Skin epidermis (tissue), 12 donors: Measurements from ENCODE around the gene FGG.

Experiments used
- H3K27ac ChIP-seq, 21 experiments: fragments of 200-600 bp; sonication (generic) in 11 of 21; one replicate each; pipeline ENCODE4 v1.5.0; 2020; ENCODE audit warnings: mild to moderate bottlenecking in 3 of 21, inconsistent platforms in 2 of 21, moderate library complexity in 2 of 21
- H3K4me3 ChIP-seq, 7 experiments: fragments of 200-600 bp; sonication (generic) in 2 of 7; one replicate each; pipeline ENCODE4 v1.5.0; 2020; ENCODE audit warnings: inconsistent platforms in 2 of 7, mild to moderate bottlenecking in 2 of 7, moderate library complexity in 1 of 7

FGG gene

DNA sequence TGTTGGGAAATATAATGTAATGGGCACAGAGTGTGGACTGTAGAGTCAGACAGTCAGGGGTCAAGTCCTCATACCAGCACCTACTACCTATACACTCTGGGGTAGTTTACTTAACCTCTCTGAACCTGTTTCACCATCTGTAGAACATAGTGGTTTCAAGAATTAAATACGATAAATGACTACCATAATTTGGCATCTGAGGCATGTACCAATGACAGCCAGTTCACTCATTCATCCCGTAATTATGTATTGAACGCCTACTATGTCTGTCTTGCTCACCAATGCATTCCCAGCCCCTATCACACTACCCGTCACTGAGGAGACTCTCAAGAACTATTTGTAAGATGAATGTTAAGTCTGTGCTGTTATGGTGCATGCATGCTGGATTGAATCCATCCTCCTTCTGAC lies 51.6 kb downstream of the FGG start:
- Histone ChIP-seq H3K4me3 (no peak overlapping the region), H3K27ac (no peak overlapping the region)

DNA sequence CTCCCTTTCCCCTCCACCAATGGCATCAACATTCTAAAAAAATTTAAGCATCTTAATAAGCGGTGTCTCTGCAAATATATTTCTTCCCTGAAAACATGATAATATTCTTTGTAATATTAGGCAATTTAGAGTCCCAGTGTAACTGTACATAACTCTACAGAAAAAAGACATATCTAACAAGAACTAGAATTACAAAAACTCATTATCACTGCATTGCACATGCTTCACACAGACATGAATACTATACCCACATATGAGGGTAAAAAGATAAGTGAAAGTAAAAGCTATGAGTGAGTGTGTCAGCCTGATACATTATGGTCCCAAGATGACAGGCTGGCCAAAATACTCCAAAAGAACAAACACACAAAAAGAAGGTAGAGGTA lies 52.0 kb downstream of the FGG start:
- H3K27ac ChIP-seq: no peak overlapping the region

DNA sequence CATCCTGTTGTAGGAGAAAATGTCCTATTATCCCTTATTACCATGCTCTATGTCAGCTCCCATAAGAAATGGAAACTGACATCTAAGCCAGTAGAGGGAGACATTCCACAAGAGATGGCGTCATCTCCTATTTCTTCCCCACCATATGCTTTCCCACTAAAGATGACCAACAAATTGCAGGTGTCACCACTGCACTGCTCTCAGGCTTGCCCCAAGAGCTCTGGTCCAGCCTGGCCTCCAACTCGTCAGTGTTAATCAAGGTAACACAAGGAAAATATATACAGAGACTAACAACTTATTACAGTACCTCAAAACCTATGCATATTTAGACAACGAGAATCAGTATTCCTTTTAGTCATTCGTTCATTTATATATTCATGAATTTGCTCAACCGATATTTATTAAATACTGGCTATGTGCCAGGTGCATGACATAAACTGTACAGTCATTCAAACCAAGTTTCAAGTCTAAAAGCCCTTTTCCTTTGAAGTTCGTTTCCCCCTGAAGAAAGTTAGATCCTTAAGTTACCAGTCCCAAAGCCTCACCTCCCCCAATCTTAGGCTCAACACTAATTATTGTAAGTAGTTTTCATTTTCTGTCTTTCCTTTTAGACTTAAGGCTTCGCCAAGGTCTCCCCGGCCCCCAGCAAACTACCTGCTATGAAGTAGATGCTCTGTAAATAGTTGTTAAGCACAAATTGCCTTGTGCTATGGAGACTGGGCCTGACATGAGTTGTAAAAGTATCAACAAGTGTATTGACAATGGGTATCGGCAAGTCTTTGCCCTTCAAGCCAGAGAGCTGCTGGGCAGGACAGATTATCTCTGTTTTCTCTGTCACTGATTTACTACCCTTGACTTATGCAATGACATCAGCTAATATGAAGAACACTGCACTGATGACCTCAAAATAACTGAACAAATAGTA lies 52.7 kb downstream of the FGG start:
- no peak overlapping the region for H3K27ac ChIP-seq
- no peak overlapping the region for H3K4me3 ChIP-seq

More for the DNA sequence above, 52.0 kb downstream of the FGG start:
- no peak overlapping the region for H3K4me3 ChIP-seq

GRCh38 chr4:154559141-154559493 lies 53.3 kb downstream of the FGG start:
- Histone ChIP-seq H3K27ac (no peak overlapping the region), H3K4me3 (no peak overlapping the region)
